ENCODE measurements around the gene SLC24A3.
A peak's percentile ranks its signal among the peaks of the same experiment; 100 is the strongest.

Gene SLC24A3

GRCh38 chr20:19310541-19310940, 98.1 kb downstream of the SLC24A3 start:
- no peak for DNase-seq

- no peak for DNase-seq
These were observed 101.1 kb downstream of the SLC24A3 start for GRCh38 chr20:19313342-19314069.

DNA sequence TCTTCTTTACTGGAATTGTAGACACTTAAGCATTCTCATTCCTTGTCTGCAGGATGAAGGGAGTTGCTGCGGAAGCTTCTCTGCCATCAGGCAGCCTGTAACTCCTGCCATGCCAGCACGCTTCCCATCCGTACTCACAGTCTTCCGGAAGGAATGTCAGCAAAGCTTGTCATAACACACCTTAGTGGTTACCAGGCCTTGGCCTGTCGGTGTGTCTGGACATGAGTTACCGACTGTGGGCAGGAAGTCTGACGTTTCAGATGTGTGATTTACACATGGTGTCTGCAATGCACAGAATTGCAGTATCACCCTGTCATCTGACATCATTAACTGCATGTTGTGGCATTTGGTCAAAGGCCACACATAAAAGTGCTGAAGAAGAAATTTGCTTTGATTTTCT, 102.2 kb downstream of the SLC24A3 start:
- DNase-seq, result no peak

DNA sequence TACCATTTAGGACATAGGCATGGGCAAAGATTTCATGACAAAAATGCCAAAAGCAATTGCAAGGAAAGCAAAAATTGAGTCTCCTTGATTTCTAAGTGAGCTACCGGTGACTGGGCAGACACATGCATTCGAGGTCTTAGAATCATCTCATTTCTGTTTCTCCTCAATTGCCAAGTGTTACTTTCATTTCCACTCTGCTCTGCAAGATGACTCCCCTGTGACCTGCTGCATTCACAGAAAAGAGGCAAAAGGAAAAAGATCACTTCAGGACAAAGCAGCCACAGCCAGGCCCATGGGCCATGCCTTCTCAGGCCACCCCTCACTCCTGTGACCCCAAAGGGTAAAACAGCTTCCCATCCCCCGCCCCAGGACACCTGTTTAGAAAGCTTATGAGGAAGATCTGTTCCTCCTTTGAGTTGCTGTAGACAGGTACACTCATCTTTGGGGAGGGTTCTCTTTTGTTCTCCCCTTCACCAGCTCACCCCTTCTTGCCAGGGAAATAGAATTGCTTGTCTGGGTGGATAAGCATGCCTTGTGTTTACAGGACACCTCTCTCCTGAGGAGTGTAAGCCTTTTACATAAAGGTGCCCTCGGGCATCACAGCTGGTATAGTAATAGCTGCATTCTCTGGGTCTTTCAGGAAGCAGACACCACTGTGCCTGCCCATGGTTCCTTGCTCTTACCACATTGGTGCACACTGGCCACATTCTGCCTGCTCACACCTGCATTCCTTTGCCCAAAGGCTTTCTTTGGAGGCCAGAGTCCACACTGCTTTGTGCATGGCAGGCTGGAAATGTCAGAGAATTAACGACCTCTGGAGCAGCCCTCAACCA, 105.0 kb downstream of the SLC24A3 start:
- peak; percentile 5 for DNase-seq

DNA sequence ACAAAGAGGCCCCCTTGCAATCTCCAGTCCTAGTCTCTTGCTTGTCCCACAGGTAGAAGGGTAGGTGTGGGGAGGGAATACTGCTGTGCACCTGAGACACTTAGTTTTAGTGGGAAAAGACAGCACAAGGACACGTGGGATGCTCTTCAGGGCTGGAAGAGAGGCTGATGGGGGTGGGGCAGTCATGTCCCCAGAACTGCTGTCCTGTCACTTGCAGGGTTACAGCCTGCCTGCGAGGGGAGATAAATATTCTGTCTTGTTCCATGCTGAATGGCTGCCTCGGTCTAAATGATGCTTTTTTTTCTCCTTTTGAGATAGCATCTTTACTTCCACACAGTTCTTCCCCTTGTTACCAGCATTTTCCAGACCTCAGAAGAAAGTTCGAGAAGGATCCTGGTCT, 106.2 kb downstream of the SLC24A3 start:
- no peak for DNase-seq

DNA sequence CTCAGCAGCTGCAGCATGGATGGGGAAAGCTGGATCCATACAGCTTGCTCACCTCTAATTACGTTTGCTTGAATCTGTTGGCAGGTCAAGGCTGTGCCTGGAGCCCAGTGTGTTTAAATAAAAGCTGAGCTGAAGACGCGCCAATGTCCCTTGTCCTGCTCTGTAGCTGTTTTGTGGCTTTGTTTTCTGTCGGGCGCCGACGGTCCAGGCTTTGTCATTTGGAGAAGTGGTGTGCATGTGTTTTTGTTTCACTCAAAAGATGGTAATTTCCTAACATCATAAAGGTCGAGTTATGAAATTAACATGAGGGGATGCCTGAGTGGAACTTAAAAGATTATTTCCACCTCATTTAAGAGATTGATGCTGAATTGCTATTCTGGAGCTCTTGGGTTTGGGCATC, 107.6 kb downstream of the SLC24A3 start:
- DNase-seq, result no peak

DNA sequence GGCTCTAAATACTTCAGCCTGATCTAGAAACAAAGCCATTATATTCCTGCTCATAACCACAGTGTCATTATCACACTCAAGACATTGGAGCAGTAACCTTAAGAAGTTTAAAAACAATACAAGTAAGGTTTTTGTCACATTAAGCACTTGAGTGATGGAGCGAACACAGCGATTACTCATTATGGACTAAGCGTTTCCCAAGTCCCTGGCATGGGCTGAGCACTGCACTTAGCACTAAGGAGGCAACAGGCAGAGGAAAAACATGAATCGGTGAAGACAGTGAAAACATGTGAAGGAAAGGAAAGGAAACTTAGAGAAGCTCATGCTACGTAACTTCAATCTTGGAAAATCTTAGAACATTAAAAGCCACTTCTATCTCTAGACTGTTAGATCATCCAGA, 108.7 kb downstream of the SLC24A3 start:
- no peak for DNase-seq

DNA sequence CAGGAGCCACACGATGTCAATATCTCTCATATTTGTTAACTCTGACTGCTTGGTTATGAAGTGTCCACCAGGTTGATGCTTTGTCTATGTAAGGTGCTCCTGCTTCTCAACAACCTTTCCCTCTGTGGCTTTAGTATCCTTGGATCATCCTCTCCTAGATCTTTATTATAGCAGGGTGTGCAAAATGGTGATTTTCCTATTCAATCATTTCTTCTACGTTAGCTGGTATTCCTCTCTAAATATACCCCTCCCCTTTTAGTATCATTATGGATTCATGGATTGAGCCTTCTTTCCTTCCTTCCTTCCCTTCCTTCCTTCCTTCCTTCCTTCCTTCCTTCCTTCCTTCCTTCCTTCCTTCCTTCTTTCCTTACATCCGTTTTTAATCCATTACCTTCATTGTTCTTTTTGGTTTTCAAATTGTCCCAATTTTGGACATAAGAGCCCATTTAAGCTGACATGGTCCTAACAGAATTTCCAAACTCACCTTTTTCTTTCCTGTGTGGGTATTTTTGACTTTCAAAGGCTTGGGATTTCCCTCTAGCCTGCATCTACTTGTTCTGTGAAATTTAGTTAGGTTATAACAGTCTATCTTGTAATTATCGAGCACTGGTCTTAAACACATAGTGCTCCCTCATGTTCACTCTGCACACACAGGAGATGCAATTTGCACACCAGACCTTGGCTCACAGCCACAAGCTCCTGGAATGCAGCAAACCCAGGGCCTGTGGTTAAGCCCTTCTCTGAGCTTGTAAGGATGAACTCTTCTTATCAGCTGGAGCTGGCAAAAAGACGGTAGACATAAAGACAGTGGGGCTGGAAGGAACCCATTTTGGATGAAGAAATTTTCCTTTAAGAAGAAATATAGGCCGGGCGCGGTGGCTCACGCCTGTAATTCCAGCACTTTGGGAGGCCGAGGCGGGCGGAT, 109.9 kb downstream of the SLC24A3 start:
- DNase-seq, result no peak

DNA sequence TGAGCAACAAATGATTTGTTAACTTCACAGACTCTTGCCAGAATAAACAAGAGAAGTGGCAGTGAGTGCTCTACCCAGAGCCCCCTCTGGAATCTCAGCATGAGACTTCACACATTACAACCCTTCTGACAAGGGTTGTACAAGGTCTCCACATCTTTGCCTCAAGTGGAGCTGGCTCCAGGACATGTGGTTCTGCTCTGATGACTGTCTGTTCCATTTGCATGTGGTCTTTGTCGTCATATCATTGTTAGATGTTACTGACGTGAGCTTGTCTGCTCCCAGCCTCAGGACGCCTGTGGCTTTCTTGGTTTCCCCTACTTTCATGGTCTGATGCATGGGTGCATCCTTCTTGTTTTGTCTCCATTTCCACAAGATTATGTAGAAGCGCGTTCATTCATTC, 115.0 kb downstream of the SLC24A3 start:
- DNase-seq, result no peak

- no peak for DNase-seq
These were observed 116.2 kb downstream of the SLC24A3 start for GRCh38 chr20:19328676-19329075.

- no peak for DNase-seq
These were observed 117.6 kb downstream of the SLC24A3 start for GRCh38 chr20:19330038-19330437.

DNA sequence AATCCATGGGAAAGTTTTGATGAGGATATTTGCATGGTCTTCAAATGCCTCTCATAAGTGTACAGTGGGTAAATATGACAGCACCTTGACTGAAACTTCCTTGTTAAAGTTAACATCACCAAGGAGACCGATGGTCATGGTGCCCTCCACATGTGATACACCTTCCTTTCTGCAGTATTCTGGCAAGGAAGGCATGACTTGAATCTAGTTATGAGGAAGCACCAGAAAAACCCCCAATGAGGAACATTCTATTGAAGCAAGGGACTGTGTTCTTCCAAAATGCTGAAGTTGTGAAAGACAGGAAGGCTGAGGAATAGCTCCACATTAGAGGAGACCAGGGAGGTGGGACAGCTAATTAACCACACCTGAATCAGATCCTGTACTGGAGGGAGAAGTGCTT, 118.3 kb downstream of the SLC24A3 start:
- DNase-seq, result no peak

GRCh38 chr20:19333563-19333962, 121.1 kb downstream of the SLC24A3 start:
- no peak for DNase-seq

DNA sequence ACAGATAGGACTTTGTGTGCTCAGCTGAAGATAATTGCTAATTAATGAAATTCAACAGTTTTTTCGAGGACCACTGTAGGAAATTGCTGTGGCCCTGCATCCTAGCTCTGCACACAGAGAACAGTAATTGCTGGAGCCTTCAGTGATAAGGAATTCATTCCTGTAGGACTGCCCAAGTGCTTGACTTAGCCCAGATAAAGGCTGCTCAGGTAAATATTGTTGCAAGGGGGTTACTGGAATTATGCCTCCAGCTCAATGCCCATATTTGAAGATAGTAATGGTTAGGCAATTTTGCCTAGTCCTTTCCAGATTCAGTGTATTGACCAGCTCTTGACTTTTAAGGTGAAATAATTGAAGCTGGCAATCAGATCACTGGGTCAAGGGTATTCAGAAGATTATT, 122.9 kb downstream of the SLC24A3 start:
- no peak for DNase-seq

DNA sequence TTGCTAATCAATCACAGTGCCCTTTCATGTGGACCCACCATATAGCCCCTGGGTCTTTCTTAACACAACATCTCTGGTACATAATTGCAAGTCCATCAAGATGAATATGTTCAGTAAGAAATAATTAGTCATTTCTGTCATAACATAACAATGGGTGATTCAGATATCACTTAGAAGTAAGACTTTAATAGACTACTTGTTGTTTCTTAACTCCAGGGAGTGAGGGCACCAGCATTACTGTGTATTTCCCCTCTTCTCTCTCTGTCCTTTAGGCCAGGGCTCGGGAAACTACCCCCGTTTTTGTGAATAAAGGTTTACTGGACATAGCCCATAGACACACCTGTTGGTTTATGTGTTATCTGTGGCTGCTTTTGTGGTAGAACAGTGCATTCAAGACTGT, 123.5 kb downstream of the SLC24A3 start:
- DNase-seq, result no peak

DNA sequence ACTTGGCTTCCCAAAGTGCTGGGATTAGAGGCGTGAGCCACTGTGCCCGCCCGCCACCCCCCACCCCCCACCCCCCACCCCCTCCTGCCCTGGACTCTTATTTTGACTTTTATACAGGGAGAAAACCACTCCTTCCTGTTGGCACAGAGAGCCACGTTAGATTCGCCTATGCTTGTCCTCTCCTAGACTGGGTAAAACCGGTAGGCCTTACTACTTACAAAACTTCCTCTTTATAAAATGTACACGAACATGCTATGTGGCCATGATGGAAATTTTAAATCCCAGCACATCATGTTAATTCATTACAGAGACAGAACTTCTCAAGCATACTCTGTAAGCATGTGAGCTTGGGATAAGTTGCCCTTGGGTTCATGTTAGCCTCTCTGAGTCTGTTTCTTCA, 124.2 kb downstream of the SLC24A3 start:
- DNase-seq, result no peak

DNA sequence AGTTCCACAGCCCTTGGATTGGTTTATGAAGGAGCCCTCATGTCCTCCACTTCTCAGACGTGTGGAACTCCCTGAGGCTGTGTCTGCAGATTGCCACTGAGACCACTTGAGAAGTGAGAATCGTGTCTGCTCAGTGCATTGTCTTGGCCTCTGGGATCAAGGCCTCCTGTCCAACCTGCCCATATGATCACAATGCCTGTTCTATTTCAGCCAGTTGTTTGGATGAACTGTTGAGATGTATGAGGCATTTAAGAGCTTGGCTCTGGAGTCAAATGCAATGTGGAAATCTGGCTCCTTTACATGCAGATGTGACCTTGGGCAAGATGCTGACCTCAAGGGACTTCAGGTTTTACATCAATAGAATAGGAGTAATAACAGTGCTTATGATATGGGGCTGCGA, 125.9 kb downstream of the SLC24A3 start:
- DNase-seq, result no peak

DNA sequence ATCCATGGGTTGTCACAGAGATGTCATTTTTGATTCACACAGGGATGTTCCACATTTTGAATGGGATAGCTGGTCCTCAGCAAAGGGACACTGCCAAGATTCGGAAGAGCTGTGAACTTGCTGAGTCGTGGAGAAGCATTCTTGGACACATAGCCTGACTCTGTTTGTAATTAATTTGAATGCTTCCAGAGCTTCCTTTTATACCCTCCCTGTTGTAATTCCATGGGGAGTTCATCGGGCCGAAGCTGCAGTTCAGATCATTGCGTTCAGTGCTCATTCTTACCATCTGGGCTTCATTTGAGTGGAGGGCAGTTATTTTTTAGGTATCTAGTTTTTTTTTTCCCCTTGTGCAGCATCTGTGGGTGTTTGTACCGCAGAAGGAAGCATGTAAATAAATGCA, 126.5 kb downstream of the SLC24A3 start:
- no peak for DNase-seq

DNA sequence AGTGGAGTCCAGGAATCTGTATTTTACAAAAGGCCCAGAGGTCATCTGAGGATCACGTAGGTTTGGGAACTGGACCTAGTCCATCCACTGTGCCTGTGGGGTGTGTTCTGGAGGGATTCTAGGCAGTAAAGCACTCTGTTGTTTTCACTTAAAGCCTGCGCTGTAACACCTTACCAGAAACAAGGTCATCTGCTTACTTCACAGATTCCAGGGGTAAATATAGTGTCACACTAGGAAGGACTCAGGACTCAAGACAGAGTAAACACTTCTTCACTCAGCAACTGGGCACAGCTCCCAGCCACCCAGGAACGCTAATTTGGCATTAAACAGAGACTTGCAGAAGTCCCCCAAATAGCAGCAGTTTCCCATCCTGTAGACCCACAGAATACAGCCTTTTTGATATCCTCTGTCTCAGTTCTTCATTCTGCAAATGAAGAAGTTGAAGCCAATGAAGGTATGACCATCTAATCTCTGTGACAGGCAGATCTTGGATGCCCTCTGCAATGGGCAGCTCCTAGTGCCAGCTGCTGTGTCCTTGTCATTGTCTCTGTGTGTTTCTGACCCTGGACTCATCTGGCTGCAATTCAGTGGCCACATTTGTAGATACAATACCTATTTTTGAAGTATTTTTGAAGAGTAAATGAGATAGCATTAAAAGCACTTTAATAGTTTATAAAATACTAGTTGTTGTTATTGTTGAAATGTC, 129.1 kb downstream of the SLC24A3 start:
- no peak for DNase-seq

DNA sequence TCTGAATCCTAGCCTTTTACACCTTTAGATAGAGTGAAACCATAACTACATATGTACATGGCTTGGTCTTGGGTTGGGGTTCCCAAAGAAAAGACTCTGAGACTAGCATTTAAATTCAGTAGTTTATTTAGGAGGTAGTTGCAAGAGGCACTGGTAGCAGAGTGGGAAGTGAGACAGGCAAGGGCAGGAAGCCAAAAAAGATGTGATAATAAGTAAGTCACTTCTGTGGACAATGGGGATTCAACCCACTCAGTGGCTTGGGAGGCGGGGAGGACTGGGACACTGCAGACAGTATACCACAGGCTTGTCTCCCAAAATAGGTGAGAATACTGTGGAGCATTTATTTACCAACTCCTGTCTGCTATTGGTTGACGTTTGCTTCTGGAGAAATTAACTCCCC, 131.9 kb downstream of the SLC24A3 start:
- no peak for DNase-seq

GRCh38 chr20:19347943-19348456, 135.6 kb downstream of the SLC24A3 start:
- no peak for DNase-seq

DNA sequence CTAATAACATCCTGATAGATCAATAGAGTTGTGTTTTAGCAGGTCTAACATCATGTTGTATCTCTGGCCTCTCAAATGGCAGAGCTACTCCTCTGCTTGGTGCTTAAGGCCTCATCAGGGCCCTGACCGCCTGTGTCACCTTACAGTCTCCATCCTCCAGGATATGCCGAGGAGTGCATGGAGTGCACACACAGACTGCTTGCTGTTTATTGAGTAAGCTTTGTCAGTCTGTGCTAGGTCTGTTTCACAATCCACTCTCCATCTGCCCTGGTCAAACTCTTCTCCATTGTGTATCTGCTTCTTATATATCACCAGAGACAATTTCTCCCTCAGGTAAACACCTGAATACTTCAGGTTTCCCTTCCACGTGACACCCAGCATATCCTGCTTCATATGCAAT, 136.1 kb downstream of the SLC24A3 start:
- no peak for DNase-seq

- DNase-seq, result no peak
These were observed 137.4 kb downstream of the SLC24A3 start for GRCh38 chr20:19349879-19350278.
